Activated CD4-positive, CD25-positive, alpha-beta regulatory T cell treated with anti-CD3 and anti-CD28 coated beads, Interleukin-2, amount 50 U/mL, for 72 hours (primary cell): ENCODE measurements around the gene CACNB2.
"Not testable (repeated sequence)": the region's sequence is repeated elsewhere in the genome, so short reads cannot be mapped to it uniquely, and the experiment has no call there.

Experiments
- DNase-seq: peaks from one replicate; pipeline ENCODE4 v3.0.0; 2021

The CACNB2 gene

DNA sequence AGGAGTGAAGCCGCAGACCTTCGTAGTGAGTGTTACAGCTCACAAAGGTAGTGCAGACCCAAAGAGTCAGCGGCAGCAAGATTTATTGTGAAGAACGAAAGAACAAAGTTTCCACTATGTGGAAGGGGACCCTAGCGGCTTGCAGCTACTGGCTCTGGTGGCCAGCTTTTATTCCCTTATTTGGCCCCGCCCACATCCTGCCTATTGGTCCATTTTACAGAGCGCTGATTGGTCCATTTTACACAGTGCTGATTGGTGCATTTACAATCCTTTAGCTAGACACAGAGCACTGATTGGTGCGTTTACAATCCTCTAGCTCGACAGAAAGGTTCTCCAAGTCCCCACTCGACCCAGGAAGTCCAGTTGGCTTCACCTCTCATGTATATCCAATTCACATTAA is 446.4 kb downstream of the CACNB2 start:
- not testable (repeated sequence) for DNase-seq

DNA sequence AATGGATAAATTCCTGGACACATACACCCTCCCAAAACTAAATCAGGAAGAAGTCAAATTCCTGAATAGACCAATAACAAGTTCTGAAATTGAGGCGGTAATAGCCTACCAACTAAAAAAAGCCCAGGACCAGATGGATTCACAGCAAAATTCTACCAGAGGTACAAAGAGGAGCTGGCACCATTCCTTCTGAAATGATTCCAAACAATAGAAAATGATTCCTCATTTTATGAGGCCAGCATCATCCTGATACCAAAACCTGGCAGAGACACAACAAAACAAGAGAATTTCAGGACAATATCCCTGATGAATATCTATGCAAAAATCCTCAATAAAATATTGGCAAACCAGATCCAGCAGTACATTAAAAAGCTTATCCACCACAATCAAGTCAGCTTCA is 450.9 kb downstream of the CACNB2 start:
- not testable (repeated sequence) for DNase-seq
